DMS 273 (cell line): ENCODE data around the gene DIAPH3.
A peak's percentile ranks its signal among the peaks of the same experiment; 100 is the strongest.

Experiments used
- DNase-seq: peaks from one replicate; lab custom pipeline; 2025; ENCODE audit not compliant: unreplicated experiment; lab: John Stamatoyannopoulos, UW

Gene DIAPH3

GRCh38 chr13:59643906-59644626, 519.7 kb downstream of the DIAPH3 start:
- no peak for DNase-seq

- no peak for DNase-seq
Measured at GRCh38 chr13:59643364-59643841, 520.3 kb downstream of the DIAPH3 start.

GRCh38 chr13:59641817-59642216, 521.9 kb downstream of the DIAPH3 start:
- peak; percentile 53 for DNase-seq

- no peak for DNase-seq
Measured at GRCh38 chr13:59641261-59641660, 522.5 kb downstream of the DIAPH3 start.

DNA sequence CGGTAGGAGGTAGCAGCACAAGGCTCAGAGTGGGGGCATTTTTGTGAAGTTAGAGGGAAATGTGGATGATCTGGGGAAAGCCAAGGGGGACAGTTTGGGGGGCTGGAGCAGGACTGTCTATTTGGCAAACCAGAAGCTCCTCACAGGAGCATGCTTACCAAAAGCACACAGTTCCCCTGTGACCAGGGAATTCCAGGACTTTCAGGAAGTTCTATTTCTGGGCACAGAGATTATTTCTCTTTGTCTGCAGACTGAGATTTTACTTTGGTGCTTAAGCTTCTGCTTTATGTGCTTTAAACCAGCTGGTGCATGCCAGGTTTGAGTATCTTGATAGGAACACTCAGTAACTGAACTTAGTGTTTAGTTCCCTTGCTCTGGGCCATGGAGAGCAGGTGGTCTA, 525.3 kb downstream of the DIAPH3 start:
- DNase-seq: no peak

DNA sequence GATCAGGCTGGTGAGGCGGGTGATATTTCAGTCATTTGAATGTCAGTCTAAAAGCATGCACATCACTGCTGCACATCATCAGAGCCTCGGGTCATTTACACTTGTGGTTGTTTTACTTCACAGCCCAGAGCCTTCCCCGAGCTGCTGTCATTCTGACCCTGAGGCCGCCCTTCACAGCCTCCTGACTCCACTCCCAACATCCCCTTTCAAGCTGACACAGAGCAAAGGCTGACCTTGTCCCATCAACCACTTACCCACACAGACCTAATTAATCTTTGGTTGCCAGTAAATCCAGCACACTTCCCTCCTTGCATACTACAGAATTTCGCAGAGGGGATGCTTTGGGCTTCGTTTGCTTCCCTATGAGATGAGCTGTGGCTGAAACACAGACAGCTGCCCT, 528.1 kb downstream of the DIAPH3 start:
- no peak for DNase-seq

- DNase-seq: no peak
Measured at GRCh38 chr13:59633290-59633689, 530.4 kb downstream of the DIAPH3 start.

- no peak for DNase-seq
Measured at GRCh38 chr13:59631271-59631670, 532.5 kb downstream of the DIAPH3 start.

DNA sequence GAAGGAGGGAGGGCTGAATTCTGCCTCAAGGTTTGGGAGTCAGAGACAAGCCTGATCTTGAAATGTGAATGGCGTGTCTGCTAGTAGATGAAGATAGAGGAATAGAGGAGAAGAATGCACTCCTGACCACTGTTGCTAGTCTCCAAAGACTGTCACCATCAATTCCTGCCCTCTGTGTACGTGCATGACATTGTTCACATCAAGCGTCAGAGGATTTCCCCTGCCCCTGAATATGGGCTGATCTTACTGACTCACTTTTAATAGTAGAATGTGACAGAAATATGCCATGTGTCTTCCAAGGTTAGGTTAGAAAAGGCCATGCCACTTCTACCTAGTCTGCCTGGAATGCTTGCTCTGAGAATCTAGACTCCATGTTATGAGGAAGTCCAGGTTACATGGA, 538.6 kb downstream of the DIAPH3 start:
- no peak for DNase-seq

DNA sequence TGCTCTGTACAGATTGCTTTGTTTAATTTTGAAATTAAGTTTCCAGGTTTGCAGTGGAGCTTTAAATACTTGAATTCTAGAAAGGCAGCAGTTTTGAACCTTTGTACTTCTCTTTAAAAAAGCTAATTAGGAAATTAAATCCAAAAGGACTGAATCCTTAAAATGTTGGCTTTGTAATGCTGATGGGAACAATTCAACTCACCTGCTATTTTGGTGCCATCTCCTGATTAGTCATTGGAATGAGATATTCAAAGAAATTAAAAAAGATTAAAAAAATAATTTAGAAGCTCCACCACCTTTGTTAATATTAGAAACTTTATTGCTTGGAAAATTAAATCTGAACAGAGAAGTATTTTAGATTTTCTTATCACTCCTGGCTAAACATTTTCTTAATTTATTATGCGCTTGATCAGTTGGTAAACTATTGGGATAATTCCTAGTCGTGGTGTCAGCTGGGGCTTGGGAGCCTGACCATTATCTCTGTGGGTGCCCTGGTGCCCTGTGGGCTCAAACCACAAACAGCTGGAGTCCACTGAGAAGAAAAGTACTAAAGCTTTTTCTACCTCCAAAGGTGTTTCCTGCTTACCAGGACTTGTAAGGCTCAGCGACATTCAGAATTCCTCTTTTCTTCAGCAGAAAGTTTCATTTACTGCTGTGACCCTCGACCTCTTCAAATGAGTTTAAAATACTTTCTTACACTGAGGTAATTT, 540.4 kb downstream of the DIAPH3 start:
- no peak for DNase-seq

DNA sequence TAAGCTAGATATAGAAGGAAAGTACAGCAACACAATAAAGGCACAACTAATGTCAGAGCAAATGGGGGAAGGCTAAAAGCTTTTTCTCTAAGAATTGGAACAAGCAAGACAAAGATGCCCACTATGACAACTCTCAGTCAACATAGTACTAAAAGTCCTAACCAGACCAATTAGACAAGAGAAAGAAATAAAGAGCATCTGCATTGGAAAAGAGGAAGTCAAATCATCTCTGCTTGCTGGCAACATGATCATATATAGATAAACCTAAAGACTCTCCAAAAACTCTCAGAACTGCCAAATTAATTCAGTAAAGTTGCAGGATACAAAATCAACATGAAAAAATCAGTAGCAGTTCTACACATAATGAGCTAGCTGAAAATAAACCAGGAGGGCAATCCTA, 542.0 kb downstream of the DIAPH3 start:
- no peak for DNase-seq
